ENCODE measurements around the gene GPANK1. TPM values are rescaled to one million over a fixed set of nuclear protein-coding genes. Genes with fewer than 3 reads are reported as not detected.

GPANK1 gene
- 11.3 and 11.6 TPM in 2 replicates for total RNA-seq

GRCh38 chr6:31664790-31665500, at the start of gene GPANK1:
Gene GPANK1, minus strand, starts transcription at chr6:31664997. Its CDS starts 519 bp downstream, at chr6:31664478.

GRCh38 chr6:31706599-31706998, 41.8 kb upstream of the GPANK1 start, which contains the start of gene LY6G6F:
Gene LY6G6F, plus strand, starts transcription at chr6:31706866. Its CDS starts 41 bp downstream, at chr6:31706907.

GRCh38 chr6:31702819-31703716, 38.3 kb upstream of the GPANK1 start, which contains the start of gene ABHD16A:
Gene ABHD16A, minus strand, starts transcription at chr6:31703324. Its CDS starts 43 bp downstream, at chr6:31703281.

GRCh38 chr6:31680226-31681134, 15.7 kb upstream of the GPANK1 start, which contains the start of gene LY6G5C:
Gene LY6G5C, minus strand, starts transcription at chr6:31681067. Its CDS starts 694 bp downstream, at chr6:31680373.

GRCh38 chr6:31669676-31670075, 4.9 kb upstream of the GPANK1 start, which contains the start of gene LY6G5B:
Gene LY6G5B, plus strand, starts transcription at chr6:31669976. Its CDS starts 975 bp downstream, at chr6:31670951.

DNA sequence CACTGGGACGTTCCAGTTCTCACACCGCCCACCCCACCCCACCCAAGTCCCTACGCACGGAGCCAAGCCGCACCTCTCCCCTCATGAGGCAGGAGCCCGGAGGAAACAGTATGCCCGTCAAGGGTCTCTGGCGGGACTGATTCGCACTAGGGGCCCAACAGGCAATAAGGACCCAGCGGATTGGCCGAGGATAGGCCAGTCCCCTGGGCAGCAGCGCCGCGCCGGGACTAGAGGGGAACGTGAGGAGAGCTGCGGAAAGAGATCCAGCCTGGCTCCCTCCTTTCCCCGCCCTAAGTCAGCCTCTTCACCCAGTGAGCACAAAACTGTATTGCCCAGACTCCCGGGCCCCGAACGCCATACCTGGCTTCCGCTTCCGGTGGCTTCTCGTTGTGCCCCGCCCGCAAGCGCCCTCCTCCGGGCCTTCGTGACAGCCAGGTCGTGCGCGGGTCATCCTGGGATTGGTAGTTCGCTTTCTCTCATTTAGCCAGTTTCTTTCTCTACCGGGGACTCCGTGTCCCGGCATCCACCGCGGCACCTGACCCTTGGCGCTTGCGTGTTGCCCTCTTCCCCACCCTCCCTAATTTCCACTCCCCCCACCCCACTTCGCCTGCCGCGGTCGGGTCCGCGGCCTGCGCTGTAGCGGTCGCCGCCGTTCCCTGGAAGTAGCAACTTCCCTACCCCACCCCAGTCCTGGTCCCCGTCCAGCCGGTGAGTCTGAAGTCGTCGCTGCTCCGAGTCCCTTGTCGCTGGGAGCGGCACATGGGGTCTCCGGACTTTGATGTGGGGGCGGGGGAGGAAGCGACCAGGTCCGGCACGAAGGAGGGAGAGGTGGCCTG, 922 bp upstream of the GPANK1 start, which contains the start of gene CSNK2B:
Gene CSNK2B, plus strand, starts transcription at position 580 of the 836 bp plus-strand sequence. CDS start 752 bp downstream, outside the sequence.

DNA sequence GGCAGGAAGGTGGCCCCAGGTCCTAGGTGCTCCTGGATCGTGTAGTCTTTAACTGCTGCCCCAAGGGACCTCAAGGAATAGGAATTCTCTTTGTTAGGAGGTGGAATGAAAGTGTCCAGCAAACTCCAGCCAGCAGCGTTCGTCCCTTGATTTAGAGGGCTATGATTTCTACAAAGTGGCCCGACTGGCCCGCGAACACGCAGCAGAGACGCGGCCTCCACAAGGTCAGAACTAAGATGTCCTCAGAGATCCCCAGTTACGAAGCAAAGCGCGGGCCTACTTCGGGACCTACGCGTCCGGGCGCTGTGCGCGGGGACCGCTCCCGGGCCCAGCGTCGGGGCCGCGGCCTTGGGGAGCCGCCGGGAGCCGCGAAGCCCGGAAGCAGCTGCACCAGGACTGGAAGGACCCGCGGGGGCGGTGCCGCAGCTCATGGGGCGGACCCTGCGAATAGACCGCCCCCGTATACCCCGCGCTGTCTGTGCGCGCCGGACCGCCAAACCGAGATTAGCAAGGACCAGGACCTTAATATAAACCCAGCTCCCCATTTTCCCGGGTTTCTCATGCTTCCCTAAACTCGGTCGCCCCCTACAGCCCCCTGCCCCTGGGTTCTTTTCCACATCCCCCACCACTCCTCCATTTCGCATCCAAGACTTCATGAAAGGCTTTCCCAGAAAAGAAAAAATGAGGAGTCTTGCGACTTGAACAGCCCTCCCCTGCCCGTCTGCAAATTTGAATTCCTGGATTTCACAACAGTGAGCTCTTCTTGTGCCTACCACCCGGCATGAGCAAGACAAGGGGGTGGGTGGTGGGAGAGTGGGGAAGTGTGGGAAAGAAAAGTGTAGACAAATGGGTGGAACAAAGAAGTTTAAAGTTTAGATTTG, 4.2 kb downstream of the GPANK1 start, which contains the start of gene C6orf47:
Gene C6orf47, minus strand, starts transcription at position 398 of the 881 bp plus-strand sequence. CDS start 831 bp downstream, outside the sequence.

GRCh38 chr6:31655349-31656237, 9.2 kb downstream of the GPANK1 start, which contains the start of gene APOM:
Gene APOM, plus strand, starts transcription at chr6:31655894. Its CDS starts 73 bp downstream, at chr6:31655967.

DNA sequence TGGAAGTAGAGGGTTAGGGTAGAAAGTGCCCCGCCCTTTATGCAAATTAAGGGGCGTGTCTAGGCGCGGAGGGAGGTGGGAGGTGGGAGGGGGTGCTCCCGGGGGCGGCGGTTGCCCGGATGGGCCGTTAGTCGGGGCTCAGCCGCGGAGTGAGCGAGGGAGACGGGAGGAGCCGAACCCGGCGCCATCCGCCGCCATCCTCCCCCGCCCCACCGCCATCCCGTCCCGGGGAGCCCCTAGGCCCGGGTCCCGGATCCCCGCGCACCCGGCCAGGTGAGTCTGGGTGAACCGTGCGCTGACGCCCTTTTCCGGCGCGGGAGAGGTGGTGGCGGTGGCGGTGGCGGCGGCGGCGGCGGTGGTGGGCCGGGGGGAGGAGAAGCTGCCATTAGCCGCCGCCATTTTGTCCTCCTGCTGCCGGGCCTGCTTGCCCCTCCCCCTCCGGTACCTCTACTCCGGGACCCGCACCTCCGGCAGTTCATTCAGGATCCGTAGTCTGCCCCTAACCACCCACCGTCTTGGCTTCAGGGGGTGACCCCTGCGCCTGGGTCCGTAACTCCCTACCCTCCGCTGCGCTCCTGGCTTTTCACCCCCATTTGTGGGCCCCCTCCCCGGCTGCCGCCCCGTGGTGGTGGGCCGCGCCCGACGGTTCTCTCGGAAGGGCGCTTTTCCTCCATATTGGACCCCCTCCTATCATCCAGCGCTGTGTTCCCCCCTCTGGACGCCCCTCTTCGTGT, 44.0 kb downstream of the GPANK1 start, which contains the start of gene PRRC2A:
Gene PRRC2A, plus strand, starts transcription at position 130 of the 734 bp plus-strand sequence. CDS start 2,075 bp downstream, outside the sequence.

GRCh38 chr6:31614684-31615578, 49.9 kb downstream of the GPANK1 start, which contains the start of gene AIF1:
Gene AIF1, plus strand, starts transcription at chr6:31615234. Its CDS starts 96 bp downstream, at chr6:31615330.

Other genes starting within 250 kb of the GPANK1 start
- gene MICB, start 166.9 kb downstream of the GPANK1 start, total RNA-seq, result 11.3 and 15.7 TPM in 2 replicates
- not detected in 2 replicates for gene MCCD1, start 136.0 kb downstream of the GPANK1 start, total RNA-seq
- gene DDX39B, start 123.0 kb downstream of the GPANK1 start, total RNA-seq, result 296 and 474 TPM in 2 replicates
- 0.36 and 0.66 TPM in 2 replicates for gene ATP6V1G2, start 118.4 kb downstream of the GPANK1 start, total RNA-seq
- gene NFKBIL1, start 117.4 kb downstream of the GPANK1 start, total RNA-seq, result 24.7 and 29.7 TPM in 2 replicates
- gene LTA, start 92.7 kb downstream of the GPANK1 start, total RNA-seq, result not detected in 2 replicates
- not detected in 2 replicates for gene TNF, start 89.4 kb downstream of the GPANK1 start, total RNA-seq
- 2.1 and 2.3 TPM in 2 replicates for gene LTB, start 82.6 kb downstream of the GPANK1 start, total RNA-seq
- 0.72 and 1.0 TPM in 2 replicates for gene LST1, start 78.7 kb downstream of the GPANK1 start, total RNA-seq
- gene NCR3, start 72.0 kb downstream of the GPANK1 start, total RNA-seq, result not detected in 2 replicates
- not detected in 2 replicates for gene AIF1, start 49.8 kb downstream of the GPANK1 start, total RNA-seq
- gene PRRC2A, start 44.3 kb downstream of the GPANK1 start, total RNA-seq, result 31.2 and 39.4 TPM in 2 replicates
- gene BAG6, start 12.3 kb downstream of the GPANK1 start, total RNA-seq, result 84.7 and 106 TPM in 2 replicates
- 0.19 and 0.54 TPM in 2 replicates for gene APOM, start 9.1 kb downstream of the GPANK1 start, total RNA-seq
- 18.3 and 21.0 TPM in 2 replicates for gene C6orf47, start 4.2 kb downstream of the GPANK1 start, total RNA-seq
- 88.2 and 101 TPM in 2 replicates for gene CSNK2B, start 1.1 kb upstream of the GPANK1 start, total RNA-seq
- gene LY6G5B, start 5.0 kb upstream of the GPANK1 start, total RNA-seq, result 2.2 and 3.6 TPM in 2 replicates
- gene LY6G5C, start 16.1 kb upstream of the GPANK1 start, total RNA-seq, result 1.1 and 1.3 TPM in 2 replicates
- gene ABHD16A, start 38.3 kb upstream of the GPANK1 start, total RNA-seq, result 49.1 and 57.8 TPM in 2 replicates
- gene LY6G6F, start 41.9 kb upstream of the GPANK1 start, total RNA-seq, result not detected in 2 replicates
- not detected in 2 replicates for gene LY6G6D, start 50.4 kb upstream of the GPANK1 start, total RNA-seq
- gene LY6G6C, start 56.7 kb upstream of the GPANK1 start, total RNA-seq, result not detected in 2 replicates
- not detected in 2 replicates for gene MPIG6B, start 58.4 kb upstream of the GPANK1 start, total RNA-seq
- 82.0 and 106 TPM in 2 replicates for gene DDAH2, start 64.3 kb upstream of the GPANK1 start, total RNA-seq
- 714 and 927 TPM in 2 replicates for gene CLIC1, start 71.5 kb upstream of the GPANK1 start, total RNA-seq
- 3.7 and 4.6 TPM in 2 replicates for gene MSH5, start 75.0 kb upstream of the GPANK1 start, total RNA-seq
- gene SAPCD1, start 97.7 kb upstream of the GPANK1 start, total RNA-seq, result 0.81 and 1.3 TPM in 2 replicates
- 0.09 TPM in 1 of 2 replicates, not detected in the other for gene VWA7, start 112.3 kb upstream of the GPANK1 start, total RNA-seq
- 64.4 and 67.7 TPM in 2 replicates for gene VARS1, start 130.8 kb upstream of the GPANK1 start, total RNA-seq
- 33.2 and 44.6 TPM in 2 replicates for gene LSM2, start 142.0 kb upstream of the GPANK1 start, total RNA-seq
- 0.72 and 0.85 TPM in 2 replicates for gene HSPA1L, start 150.3 kb upstream of the GPANK1 start, total RNA-seq
- 73.9 and 103 TPM in 2 replicates for gene HSPA1A, start 150.5 kb upstream of the GPANK1 start, total RNA-seq
- 73.8 and 84.7 TPM in 2 replicates for gene HSPA1B, start 162.7 kb upstream of the GPANK1 start, total RNA-seq
- 38.6 and 40.2 TPM in 2 replicates for gene NEU1, start 197.8 kb upstream of the GPANK1 start, total RNA-seq
- under 0.01 TPM in 1 of 2 replicates, not detected in the other for gene SLC44A4, start 214.0 kb upstream of the GPANK1 start, total RNA-seq
- 54.2 and 56.9 TPM in 2 replicates for gene EHMT2, start 232.7 kb upstream of the GPANK1 start, total RNA-seq
- 4.2 and 6.8 TPM in 2 replicates for gene ZBTB12, start 237.1 kb upstream of the GPANK1 start, total RNA-seq

All from endothelial cell of coronary artery (primary cell).